Heart left ventricle (tissue), 13 donors: ENCODE results near the gene GOLGB1.

ENCODE experiments used
- CTCF ChIP-seq, 12 donors: fragments of 200-600 bp; sonication (generic) in 4 of 12; IDR thresholded peaks; one replicate each; pipeline versions ENCODE4 v1.5.0 to v1.8.0; 2018 to 2022; ENCODE audit warnings: antibody characterized with exemption in 12 of 12, mild to moderate bottlenecking in 5 of 12
- POLR2A ChIP-seq, 2 donors: fragments of 450-650 bp; IDR thresholded peaks; one replicate each; pipeline ENCODE4 v1.6.1; 2017; ENCODE audit warnings: antibody characterized with exemption in 2 of 2, mild to moderate bottlenecking in 2 of 2, moderate library complexity in 2 of 2
- donor health status: ischemic (EF 13 %, LVEDD 7.1; RV severe dilation, severe dysfunction).
- donor health status: DM: no; HTN: yes; CAD: no.
- donor health status: DM: no; HTN: no; CAD: no.
- donor health status: ischemic (EF 25% LVEDD 6.9; RV normal size, moderate dysfunction).
- donor health status: ischemic (EF 25% LVEDD 5.7; RV mildly dilated, moderate dysfunction).
- donor health status: ischemic (EF 35%, LVEDD 5.7; RV mildly dilated, moderate dysfunction).
- donor health status: nonischemic (EF 11% LVEDD 7.7; RV severe dilation, severe dysfunction).
- donor health status: DM: yes; HTN: yes; CAD: no.
- donor health status: PGD.
- donor health status: ischemic (EF 29% LVEDD 5.4; RV normal size, mild dysfunction).
- donor health status: nonischemic (EF 23%, LVEDD 6.1; RV moderate dilation, normal function).

- no peak for TF ChIP-seq CTCF (IDR thresholded peaks at IDR 0.05)
- no peak for TF ChIP-seq POLR2A (IDR thresholded peaks at IDR 0.05)
These were observed 90.0 kb downstream of the GOLGB1 start for GRCh38 chr3:121659586-121659985.
